ENCODE data around the gene CCR1.
"Not testable (repeated sequence)": the region's sequence is repeated elsewhere in the genome, so short reads cannot be mapped to it uniquely, and the experiment has no call there.

CCR1 gene

DNA sequence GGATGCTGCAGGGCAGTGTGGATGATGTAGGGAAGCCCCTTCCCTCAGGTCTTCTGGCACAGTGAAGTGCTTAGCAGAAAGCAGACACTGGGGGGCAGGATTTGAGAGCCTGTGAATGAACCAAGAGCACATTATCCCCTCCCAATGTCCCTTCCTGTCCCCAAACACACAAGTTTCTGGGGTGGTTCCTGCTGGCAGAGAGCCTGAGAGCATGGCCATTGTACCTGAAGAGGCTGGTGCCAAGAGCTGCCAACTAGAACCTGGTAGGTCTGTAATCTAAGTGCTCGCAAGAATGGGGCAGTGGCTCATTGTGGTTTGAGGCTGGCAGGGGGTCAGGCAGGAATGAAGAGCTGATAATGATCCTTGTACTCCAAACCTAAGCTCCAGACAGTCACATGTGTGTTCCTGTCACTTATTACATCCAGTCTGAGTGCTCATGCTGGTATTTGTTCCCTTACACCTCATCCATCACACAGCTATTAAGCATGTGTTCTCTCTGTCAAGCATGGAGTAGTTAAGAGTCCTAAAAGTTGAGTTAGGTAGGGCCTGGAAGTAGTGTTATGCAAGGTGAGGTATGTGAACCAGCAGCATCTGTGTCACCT lies 6.7 kb upstream of the CCR1 start:
- TF ChIP-seq CTCF (IDR thresholded peaks at IDR 0.05; ENCODE audit: control insufficient read depth, insufficient read depth, low read depth, low read length, missing control alignments) = no peak
- DNase-seq (ENCODE audit: low read depth) = no peak
- no peak overlapping the region for H3K4me3 ChIP-seq (ENCODE audit: control insufficient read depth, low read depth, low read length)

DNA sequence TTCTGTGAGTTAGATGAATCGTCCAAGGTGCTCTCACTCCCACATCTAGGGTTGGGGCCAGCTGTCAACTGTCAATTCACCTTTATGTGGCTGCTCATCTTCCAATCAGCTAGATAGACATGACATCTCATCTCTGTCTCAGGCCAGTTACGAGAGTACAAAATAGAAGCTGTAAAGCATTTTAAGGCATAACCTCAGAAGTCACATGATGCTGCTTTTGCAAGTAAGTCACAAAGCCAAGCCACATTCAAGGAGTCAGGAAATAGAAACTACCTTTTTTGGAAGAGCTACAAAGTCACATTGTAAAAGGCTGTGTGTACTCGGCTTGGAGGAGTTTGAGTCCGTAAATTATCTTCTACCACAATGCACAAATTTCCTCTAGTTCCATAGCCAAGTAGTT lies 5.1 kb upstream of the CCR1 start:
- TF ChIP-seq CTCF (IDR thresholded peaks at IDR 0.05; ENCODE audit: control insufficient read depth, insufficient read depth, low read depth, low read length, missing control alignments) = no peak
- H3K4me3 ChIP-seq (ENCODE audit: control insufficient read depth, low read depth, low read length) = no peak overlapping the region
- DNase-seq (ENCODE audit: low read depth) = no peak

DNA sequence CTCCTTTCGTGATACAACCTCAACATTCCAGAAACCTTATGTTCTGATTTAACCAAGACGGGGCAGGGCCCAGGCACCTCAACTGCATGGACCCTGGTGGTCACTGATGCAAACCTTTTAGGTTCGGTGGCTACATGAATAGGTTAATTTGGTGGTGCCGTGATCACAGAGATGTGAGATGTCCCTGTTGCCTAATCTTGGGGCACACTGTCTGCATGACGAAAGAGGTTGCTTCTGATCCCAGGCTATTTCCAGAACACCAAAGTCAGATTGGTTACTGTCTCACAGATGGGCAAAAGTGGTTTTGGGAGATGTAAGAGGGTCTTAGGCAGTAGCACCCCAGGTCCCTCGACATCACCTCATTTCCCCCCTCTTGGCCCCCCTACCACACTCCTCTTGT lies 4.0 kb upstream of the CCR1 start:
- no peak for DNase-seq (ENCODE audit: low read depth)
- TF ChIP-seq CTCF (IDR thresholded peaks at IDR 0.05; ENCODE audit: control insufficient read depth, insufficient read depth, low read depth, low read length, missing control alignments) = no peak
- H3K4me3 ChIP-seq (ENCODE audit: control insufficient read depth, low read depth, low read length) = no peak overlapping the region

DNA sequence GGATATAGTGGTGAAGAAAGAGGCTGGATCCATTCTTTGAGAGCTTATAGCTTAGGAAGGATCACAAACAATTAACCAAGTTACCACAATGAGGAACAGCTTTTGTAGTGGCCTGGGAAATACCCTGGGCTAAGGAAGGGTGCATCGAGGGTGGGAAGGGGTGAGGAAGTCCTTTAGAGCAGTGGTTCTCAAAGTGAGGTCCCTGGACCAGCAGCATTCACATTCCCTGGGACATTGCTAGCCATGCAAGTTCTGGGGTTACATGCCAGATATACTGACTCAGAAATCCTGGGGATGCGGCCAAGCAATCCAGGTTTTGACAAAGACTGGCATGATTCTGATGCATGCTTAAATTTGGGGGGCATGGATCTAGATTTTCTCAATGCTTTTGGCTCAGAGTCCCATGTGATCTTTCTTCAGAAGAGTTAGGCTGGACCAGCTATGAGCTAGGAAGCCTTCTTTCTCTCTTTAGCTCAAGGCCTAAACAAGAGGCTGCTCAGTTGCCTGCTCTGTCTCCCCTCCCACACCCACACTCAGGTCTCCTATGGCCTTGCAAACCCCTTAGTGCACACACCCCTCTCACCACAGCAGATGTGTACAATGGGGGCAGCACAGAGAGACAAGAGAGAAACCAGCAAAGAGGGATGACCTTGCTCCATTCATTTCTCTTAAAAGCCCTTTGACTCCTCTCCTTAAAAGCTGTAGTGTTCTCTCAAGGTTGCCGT lies 1.8 kb upstream of the CCR1 start:
- no peak for DNase-seq (ENCODE audit: low read depth)
- no peak for TF ChIP-seq CTCF (IDR thresholded peaks at IDR 0.05; ENCODE audit: control insufficient read depth, insufficient read depth, low read depth, low read length, missing control alignments)
- no peak overlapping the region for H3K4me3 ChIP-seq (ENCODE audit: control insufficient read depth, low read depth, low read length)

DNA sequence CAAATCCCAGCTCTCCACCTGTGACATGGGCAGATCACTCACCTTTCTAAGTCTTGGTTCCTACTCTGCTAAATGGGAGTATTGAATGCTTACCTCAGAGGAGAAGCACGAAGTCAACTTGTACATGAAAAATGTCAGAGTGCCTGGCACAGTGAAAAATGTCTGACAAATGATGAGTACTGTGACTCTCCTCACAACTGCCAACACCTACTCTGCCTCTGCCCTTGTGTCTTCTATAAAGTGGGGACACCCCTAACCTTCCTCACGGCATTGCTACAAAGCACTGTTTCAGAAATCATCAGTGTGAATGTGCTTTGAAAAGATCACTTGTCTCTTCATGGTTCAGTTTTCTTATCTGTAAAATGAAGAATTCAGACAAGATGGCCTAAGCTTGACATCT lies 940 bp upstream of the CCR1 start:
- TF ChIP-seq CTCF (IDR thresholded peaks at IDR 0.05; ENCODE audit: control insufficient read depth, insufficient read depth, low read depth, low read length, missing control alignments) = no peak
- no peak for DNase-seq (ENCODE audit: low read depth)
- H3K4me3 ChIP-seq (ENCODE audit: control insufficient read depth, low read depth, low read length) = no peak overlapping the region

DNA sequence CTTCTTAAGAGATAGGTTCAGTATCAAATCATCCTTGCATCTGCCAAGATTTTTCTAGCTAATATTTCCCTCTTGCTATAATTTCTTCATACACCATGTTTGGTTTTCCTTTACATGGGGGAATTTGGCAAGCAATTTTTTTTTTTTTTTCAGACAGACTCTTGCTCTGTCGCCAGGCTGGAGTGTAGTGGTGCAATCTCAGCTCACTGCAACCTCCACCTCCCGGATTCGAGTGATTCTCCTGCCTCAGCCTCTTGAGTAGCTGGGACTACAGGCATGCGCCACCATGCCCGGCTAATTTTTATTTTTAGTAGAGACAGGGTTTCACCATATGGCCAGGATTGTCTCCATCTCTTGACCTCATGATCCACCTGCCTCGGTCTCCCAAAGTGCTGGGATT lies 599 bp downstream of the CCR1 start:
- H3K4me3 ChIP-seq (ENCODE audit: control insufficient read depth, low read depth, low read length); DNase-seq (ENCODE audit: low read depth): not testable (repeated sequence)

- no peak for TF ChIP-seq CTCF (IDR thresholded peaks at IDR 0.05; ENCODE audit: control insufficient read depth, insufficient read depth, low read depth, low read length, missing control alignments)
- no peak for DNase-seq (ENCODE audit: low read depth)
- H3K4me3 ChIP-seq (ENCODE audit: control insufficient read depth, low read depth, low read length) = no peak overlapping the region
Measured at GRCh38 chr3:46206282-46207015, 1.7 kb downstream of the CCR1 start.

Measured in AG09309 (cell line).